Skeletal muscle satellite cell (primary cell): Measurements from ENCODE around the gene GHSR.

Experiments used
- H3K27me3 ChIP-seq: 2 replicates; pipeline ENCODE4 v1.7.0; 2013; ENCODE audit warnings: low read length; ENCODE audit not compliant: control insufficient read depth, insufficient read depth
- H3K36me3 ChIP-seq: 2 replicates; pipeline ENCODE4 v1.7.0; 2013; ENCODE audit warnings: mild to moderate bottlenecking, control low read depth, low read length; ENCODE audit not compliant: insufficient read depth
- H3K4me1 ChIP-seq: 2 replicates; pipeline ENCODE4 v1.7.0; 2013; ENCODE audit warnings: low read length; ENCODE audit not compliant: control insufficient read depth, insufficient read depth
- H3K4me2 ChIP-seq: 2 replicates; pipeline ENCODE4 v1.7.0; 2013; ENCODE audit warnings: mild to moderate bottlenecking, low read length
- H3K4me3 ChIP-seq: 2 replicates; pipeline ENCODE4 v1.7.0; 2013; ENCODE audit warnings: low read length
- H3K9ac ChIP-seq: 2 replicates; pipeline ENCODE4 v1.7.0; 2013; ENCODE audit warnings: mild to moderate bottlenecking, low read depth, low read length, moderate library complexity
- H3K9me3 ChIP-seq: replicated peaks from 2 replicates; pipeline ENCODE4 v1.7.0; 2013; ENCODE audit warnings: mild to moderate bottlenecking, control low read depth, low read length

GHSR gene

DNA sequence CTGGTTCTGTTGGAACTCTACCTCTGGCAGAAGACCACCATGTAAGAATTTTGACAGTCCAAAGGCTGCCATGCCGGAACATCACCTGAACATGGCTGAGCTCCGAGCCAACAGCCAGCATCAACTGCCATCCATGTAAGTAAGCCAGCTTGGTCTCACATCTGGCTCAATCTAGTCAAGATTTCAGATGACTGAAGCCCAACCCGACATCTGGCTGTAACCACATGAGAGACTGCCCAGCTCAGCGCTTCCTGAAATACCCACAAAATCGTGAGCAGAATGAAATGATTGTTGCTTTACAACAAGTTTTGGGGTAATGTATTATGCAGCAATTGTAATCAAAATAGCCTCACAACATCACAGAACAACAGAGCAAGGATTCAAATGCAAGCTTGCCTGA, 32.9 kb downstream of the GHSR start:
- Histone ChIP-seq H3K4me2 (no peak overlapping the region), H3K9me3 (no peaks in the 10 kb centered on the region), H3K4me3 (no peak overlapping the region), H3K36me3 (no peaks in the 10 kb centered on the region), H3K9ac (no peak overlapping the region), H3K27me3 (peaks cover 9% of the 10 kb centered on the region), H3K4me1 (no peaks in the 10 kb centered on the region)

DNA sequence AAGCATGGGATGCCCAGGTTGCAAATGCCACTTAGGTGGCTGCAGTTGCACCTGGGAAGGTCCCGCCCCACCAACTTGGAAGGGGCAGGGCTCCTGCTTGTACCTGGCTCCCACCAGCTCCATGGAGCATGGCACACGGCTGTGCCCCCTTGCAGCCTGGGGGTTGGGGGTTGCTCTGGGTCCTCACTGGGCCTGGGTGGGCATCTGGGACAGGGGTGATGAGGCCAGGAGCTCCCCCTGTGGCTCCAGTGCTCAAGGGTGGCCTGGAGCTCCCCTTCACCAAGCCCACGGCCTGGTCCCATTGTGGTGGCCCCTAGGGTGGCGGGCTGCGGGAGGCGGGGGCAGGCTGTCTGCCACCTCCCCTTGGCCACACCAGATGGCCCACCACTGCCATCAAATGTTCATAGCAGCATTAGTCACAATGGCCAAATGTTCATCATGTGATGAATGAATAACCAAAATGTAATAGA, 36.7 kb downstream of the GHSR start:
- Histone ChIP-seq H3K4me1 (no peaks in the 10 kb centered on the region), H3K4me2 (no peak overlapping the region), H3K4me3 (no peak overlapping the region), H3K27me3 (peaks cover 2% of the 10 kb centered on the region), H3K36me3 (no peaks in the 10 kb centered on the region), H3K9me3 (no peaks in the 10 kb centered on the region), H3K9ac (no peak overlapping the region)

DNA sequence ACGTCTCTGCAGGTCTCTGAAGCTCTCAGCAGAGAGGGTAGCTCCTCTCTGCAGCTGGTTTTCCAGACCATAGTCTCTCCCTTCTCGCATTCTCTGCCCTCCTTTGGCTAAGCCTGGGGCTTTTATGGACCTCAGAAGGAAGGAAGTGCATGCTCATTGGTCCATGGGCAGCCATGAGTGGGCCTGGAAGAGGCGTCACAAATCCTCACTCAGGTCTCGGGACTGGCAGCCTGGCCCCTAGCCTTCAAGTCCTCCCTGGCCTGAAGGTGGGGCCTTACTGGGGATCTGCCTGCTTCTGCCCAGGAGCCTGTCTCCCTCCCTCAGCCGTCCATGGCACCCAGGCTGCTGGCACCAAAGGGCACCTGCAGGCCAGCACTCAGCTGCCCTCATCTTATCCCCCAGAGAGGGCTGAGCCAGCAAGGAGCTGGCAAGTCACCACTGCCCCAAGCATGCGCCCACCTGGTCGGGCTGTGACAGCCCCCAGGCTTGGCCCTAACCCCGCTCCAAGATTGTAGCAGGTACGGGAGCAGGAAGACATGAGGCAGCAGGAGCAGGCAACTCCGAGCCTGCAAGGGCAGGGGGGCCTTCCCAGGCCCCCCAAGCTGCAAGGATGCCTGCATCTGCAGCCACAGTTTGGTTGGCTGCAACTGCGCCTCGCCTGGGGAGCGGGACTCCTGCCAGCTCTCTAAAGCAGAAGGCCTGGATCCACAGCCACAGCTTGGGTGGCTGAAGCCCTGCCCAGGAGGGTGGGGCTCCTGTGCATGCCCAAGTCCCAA, 37.4 kb downstream of the GHSR start:
- H3K4me3 ChIP-seq = no peak overlapping the region
- no peaks in the 10 kb centered on the region for H3K36me3 ChIP-seq
- H3K27me3 ChIP-seq = peaks cover 2% of the 10 kb centered on the region
- H3K9me3 ChIP-seq = no peaks in the 10 kb centered on the region
- no peak overlapping the region for H3K4me2 ChIP-seq
- H3K9ac ChIP-seq = no peak overlapping the region
- H3K4me1 ChIP-seq = no peaks in the 10 kb centered on the region

DNA sequence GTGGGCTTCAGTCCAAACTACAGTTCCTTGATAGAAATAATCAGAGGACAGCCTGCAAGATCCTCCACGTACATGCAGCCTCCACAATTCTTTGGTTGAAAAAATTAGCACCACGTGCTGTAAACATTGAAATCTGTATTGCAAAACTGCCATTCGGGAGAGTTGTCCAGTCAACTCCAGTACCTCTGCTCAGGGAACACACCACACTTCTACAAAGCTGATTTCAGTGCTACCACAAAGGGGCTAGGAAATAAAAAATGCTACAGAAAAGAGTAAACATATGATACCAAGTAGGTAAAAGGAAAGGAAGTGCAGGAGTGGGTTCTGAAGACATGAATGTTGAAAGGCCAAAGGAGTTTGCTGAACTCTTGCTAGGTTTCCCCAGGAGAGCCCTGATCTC, 40.4 kb downstream of the GHSR start:
- no peaks in the 10 kb centered on the region for H3K36me3 ChIP-seq
- no peaks in the 10 kb centered on the region for H3K9me3 ChIP-seq
- no peak overlapping the region for H3K4me2 ChIP-seq
- H3K4me3 ChIP-seq = no peak overlapping the region
- no peaks in the 10 kb centered on the region for H3K4me1 ChIP-seq
- H3K9ac ChIP-seq = no peak overlapping the region
- no peaks in the 10 kb centered on the region for H3K27me3 ChIP-seq

DNA sequence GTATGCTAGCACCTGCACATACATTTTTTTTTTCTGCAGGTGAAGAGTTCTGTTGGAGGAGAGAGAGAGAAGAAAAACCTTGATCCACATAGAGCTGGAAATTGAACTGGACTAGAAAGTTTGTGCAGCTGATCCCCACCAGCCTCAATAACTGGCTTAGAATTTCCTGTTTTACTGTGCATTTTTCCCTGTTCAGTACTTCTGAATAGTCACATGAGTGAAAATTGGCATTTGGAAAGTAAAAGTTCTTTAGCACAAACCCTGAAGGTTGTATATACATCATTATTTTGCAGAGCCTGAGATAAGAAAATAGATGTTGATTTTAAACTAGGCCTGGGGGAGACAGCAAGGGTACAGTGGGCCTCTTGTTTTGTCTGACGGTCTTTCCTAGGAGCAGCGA, 42.3 kb downstream of the GHSR start:
- no peaks in the 10 kb centered on the region for H3K4me1 ChIP-seq
- peaks cover 13% of the 10 kb centered on the region for H3K36me3 ChIP-seq
- H3K9ac ChIP-seq = no peak overlapping the region
- H3K9me3 ChIP-seq = no peaks in the 10 kb centered on the region
- no peaks in the 10 kb centered on the region for H3K27me3 ChIP-seq
- H3K4me3 ChIP-seq = no peak overlapping the region
- no peak overlapping the region for H3K4me2 ChIP-seq

DNA sequence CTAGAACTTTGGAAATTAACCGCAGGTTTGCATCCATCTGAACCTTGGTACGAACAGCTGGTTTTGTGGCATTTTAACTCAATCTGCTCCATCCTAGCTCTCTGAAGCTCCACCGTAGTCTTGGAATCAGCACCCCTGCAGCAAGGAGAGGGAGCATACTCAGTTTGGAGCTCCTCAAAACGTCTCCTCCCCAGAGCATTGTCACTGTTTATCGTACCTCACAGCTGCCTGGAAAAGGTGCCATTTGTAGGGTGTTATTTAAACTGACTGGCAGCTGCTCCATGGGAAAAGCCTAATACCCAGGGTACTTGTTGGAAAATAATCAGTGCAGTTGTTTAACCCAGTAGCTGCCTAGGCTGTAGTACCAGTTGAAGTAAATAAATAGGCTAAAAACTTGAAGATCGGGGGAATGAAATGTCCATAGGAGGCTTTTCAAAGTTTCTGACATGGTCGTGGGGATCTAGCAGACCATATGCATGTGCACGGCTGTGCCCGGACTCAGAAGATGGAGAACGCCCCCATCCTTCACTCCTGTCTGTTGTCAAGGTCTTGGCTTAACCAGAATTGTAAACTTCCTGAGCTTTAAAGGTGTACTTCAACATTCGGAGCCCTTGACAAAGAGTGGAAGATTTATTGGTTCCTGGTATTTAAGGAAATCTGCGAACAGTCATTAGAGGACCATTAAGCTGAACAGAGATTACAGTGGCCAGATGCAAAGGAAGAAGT, 43.9 kb downstream of the GHSR start:
- H3K9ac ChIP-seq = no peak overlapping the region
- no peaks in the 10 kb centered on the region for H3K4me1 ChIP-seq
- no peaks in the 10 kb centered on the region for H3K27me3 ChIP-seq
- H3K36me3 ChIP-seq = peaks cover 13% of the 10 kb centered on the region
- H3K9me3 ChIP-seq = no peaks in the 10 kb centered on the region
- H3K4me3 ChIP-seq = no peak overlapping the region
- no peak overlapping the region for H3K4me2 ChIP-seq

DNA sequence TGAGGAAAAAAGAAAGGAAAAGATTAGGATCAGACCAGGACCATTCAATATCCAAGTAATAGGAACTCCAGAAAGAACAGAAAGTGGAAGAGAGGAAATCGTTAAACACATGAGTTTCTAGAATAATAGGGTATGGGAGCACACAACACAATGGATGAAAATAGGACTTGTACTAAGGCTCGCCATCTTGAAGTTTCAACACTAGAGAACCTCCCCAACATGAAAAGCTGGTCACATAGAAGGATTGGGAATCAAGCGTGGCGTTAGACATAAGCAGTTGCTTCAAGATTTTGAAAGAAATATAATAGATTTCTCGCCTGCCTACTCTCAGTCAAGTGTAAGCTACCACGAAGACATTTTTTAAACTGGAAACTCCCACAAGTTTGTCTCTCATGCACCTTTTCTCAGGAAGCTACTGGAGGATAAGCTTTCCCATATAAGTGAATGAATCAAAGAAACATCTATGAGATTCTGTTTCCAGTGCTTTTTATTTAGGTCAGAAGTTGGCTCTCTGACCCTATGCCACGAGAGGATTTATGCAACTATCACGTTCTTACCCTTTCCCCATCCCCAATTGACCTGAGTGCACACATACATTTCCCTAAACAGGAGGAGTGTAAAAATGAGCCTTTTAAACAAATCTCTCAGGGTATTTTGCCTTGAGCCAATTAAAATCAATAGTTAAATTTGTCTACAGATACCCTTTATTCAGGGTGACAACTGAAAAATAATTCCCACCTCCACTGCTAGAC, 45.2 kb downstream of the GHSR start:
- H3K4me3 ChIP-seq = no peak overlapping the region
- H3K4me1 ChIP-seq = no peaks in the 10 kb centered on the region
- no peaks in the 10 kb centered on the region for H3K9me3 ChIP-seq
- no peak overlapping the region for H3K4me2 ChIP-seq
- no peak overlapping the region for H3K9ac ChIP-seq
- H3K36me3 ChIP-seq = peaks cover 21% of the 10 kb centered on the region
- no peaks in the 10 kb centered on the region for H3K27me3 ChIP-seq

DNA sequence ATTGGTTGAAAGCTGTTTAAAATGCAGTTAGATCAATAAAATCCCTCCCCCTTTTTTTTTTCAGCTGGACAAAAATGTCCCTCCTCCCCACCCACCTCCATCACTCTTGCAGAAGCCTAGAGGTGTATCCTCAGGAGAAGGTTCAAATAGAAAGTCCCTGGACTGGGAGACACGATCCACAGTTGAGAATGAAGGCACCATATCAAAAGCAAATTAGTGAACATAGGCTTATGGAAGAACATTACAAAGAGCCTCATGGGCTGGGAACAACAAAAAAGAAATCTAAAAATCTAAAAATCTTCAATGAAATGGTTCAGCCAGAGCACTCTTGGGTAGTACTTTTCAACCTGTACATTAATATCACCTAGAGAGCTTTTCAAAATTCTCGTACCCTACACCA, 46.2 kb downstream of the GHSR start:
- Histone ChIP-seq H3K9ac (no peak overlapping the region), H3K4me3 (no peak overlapping the region), H3K4me2 (no peak overlapping the region), H3K27me3 (no peaks in the 10 kb centered on the region), H3K36me3 (peaks cover 26% of the 10 kb centered on the region), H3K4me1 (no peaks in the 10 kb centered on the region), H3K9me3 (no peaks in the 10 kb centered on the region)

DNA sequence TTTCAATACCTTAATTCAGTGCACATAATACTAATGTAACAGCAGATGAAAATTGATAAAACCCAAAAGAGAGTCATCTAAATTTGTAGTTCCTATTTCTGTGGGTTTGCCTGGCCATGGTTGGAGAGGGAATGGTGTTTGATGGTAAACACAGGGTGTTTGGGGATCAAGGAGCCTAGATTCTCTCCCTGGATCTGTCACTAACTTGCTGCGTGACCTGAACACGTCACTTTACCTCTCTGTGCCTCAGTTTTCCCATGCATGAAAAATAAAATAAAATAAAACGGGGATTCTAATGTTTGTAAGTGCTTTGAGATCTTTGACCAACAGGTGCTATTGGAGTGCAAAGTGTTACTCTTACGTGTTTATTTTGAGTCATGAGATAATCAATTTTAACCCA, 49.8 kb downstream of the GHSR start:
- Histone ChIP-seq H3K4me1 (no peaks in the 10 kb centered on the region), H3K4me2 (no peak overlapping the region), H3K9ac (no peak overlapping the region), H3K9me3 (no peaks in the 10 kb centered on the region), H3K27me3 (no peaks in the 10 kb centered on the region), H3K36me3 (peaks cover 32% of the 10 kb centered on the region), H3K4me3 (no peak overlapping the region)

DNA sequence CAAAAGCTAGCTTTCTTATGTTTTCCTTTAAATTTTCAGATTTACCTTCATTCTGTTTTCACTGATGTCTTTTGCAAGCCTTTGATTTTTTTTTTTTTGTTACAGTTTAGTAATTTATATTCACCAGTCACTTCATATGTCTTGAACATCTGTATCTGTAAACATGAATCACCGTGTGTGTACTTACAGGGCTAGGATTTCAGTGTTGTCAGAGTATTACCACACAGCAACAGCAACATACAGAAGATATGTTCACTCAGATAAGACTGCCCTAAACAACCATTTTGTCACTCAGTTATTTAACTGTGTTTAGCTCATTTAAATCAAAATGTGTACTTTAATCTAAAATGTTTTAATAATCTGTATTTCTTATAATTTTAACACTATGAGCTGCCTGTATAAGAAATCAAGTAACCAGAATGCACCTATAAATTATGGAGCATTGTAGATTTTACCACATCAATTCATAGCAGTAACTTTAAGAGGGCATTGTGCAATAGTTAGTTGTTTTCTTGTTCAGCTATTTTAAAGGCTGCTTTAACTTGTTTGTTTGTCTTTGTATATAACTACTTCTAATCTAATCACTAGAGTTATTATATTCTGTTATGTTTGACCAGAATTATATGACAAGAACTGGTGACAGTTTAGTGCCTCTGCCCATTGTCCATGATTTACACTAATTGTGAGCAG, 50.4 kb downstream of the GHSR start:
- Histone ChIP-seq H3K4me1 (no peaks in the 10 kb centered on the region), H3K27me3 (no peaks in the 10 kb centered on the region), H3K9ac (no peak overlapping the region), H3K4me2 (no peak overlapping the region), H3K36me3 (peaks cover 35% of the 10 kb centered on the region), H3K9me3 (no peaks in the 10 kb centered on the region), H3K4me3 (no peak overlapping the region)

DNA sequence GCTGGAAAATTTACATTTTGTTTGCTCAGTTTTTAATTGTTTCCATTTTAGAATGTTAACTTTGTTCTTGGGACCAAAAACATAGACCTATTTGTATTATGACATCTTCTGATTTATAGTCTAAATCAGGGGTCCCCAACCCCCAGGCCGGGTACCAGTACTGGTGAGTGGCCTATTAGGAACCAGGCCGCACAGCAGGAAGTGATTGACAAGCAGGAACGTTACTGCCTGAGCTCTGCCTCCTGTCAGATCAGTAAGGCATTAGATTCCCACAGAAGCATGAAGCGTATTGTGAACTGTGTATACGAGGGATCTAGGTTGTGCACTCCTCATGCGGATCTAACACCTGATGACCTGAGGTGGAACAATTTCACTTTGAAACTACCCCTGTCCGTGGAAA, 51.9 kb downstream of the GHSR start:
- H3K4me2 ChIP-seq = no peak overlapping the region
- H3K4me1 ChIP-seq = peaks cover 12% of the 10 kb centered on the region
- H3K4me3 ChIP-seq = no peak overlapping the region
- peaks cover 25% of the 10 kb centered on the region for H3K36me3 ChIP-seq
- H3K9me3 ChIP-seq = no peaks in the 10 kb centered on the region
- no peak overlapping the region for H3K9ac ChIP-seq
- no peaks in the 10 kb centered on the region for H3K27me3 ChIP-seq
